ENCODE measurements around the gene ST7L.
"Not testable (repeated sequence)": the region's sequence is repeated elsewhere in the genome, so short reads cannot be mapped to it uniquely, and the experiment has no call there.

ST7L gene

GRCh38 chr1:112486063-112486462 lies 132.9 kb downstream of the ST7L start:
- not testable (repeated sequence) for DNase-seq

DNA sequence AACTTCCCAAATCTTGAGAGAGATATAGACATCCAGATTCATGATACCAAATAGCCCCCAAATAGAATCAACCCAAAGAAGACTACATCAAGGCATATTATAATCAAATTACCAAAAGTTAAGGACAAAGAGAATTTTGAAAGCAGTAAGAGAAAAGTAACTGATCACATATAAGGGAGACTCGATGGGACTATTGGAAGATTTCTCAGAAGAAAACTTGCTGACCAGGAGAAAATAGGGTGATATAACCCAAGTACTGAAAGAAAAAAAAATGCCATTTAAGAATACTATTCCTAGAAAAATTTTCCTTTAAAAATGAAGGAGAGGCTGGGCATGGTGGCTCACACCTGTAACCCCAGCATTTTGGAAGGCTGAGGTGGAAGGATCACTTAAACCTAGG lies 140.6 kb downstream of the ST7L start:
- no peak for DNase-seq

GRCh38 chr1:112477550-112477949 lies 141.4 kb downstream of the ST7L start:
- no peak for DNase-seq

All from inflammatory macrophage (primary cell).